ENCODE measurements around the gene ZBTB20.

Gene ZBTB20

GRCh38 chr3:114427285-114428043 lies 719.6 kb downstream of the ZBTB20 start:
- DNase-seq, result no peak

- DNase-seq, result no peak
Observed at GRCh38 chr3:114424337-114424736, 722.8 kb downstream of the ZBTB20 start.

DNA sequence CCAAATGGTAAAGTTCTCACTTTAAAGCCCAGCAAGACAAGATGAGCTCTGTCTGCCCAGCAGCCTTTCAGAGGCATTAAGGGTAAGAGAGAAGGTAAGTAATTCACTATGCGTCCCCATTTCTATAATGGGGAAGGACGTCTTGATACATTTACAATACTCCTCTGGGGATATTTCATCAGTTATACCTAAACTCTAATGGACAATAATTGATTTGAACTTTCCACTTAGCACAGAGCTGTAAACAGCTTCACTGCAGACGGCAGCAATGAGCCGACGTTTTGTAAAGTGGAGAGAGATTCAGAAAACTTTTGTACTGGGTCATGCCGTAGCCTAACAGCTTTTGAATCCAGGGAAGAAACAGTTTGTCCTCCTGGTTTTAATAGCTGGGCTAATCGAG lies 725.9 kb downstream of the ZBTB20 start:
- no peak for DNase-seq

GRCh38 chr3:114420072-114420471 lies 727.0 kb downstream of the ZBTB20 start:
- no peak for DNase-seq

- DNase-seq, result no peak
Observed at GRCh38 chr3:114418724-114419543, 728.2 kb downstream of the ZBTB20 start.

DNA sequence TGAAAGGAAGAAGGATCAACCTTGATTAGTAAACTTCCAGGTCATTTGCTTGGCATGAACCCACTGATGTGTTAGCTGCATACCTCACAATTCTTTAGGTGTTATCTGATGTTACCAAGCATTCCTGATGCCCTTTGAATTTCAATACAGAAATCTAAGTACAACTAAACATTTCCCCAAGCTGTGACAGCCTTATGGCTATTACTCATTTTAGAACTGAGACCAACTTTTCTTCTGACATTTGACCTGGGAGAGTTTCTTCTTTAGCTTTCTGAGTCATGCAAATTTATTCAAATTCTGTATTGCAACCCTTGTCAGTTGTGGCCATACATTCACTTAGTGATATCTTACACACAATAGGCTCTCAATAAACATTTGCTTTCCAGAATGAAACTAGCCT lies 729.0 kb downstream of the ZBTB20 start:
- no peak for DNase-seq

- DNase-seq, result no peak
Observed at GRCh38 chr3:114417675-114418074, 729.4 kb downstream of the ZBTB20 start.

DNA sequence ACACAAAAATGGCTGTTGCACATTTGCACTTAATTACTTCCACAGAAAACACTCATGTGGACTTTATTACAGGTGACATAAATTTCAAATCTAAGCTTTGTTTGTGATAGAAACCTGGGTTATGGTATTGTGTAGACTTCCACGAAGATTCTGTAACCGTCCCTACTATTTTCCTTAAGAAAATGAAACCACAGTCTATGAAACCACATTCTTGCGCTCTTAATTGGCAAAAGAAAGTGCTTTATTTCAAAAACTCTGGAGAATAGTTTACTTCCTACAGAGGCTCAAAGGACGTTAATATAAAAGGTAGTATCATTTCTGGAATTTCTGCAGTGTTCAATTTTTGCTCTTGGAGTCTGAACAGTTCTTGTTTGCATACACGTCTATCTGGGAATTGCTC lies 729.8 kb downstream of the ZBTB20 start:
- no peak for DNase-seq

GRCh38 chr3:114411811-114412803 lies 735.0 kb downstream of the ZBTB20 start:
- no peak for DNase-seq

GRCh38 chr3:114411190-114411668 lies 735.9 kb downstream of the ZBTB20 start:
- no peak for DNase-seq

GRCh38 chr3:114408736-114409670 lies 738.1 kb downstream of the ZBTB20 start:
- DNase-seq, result no peak

DNA sequence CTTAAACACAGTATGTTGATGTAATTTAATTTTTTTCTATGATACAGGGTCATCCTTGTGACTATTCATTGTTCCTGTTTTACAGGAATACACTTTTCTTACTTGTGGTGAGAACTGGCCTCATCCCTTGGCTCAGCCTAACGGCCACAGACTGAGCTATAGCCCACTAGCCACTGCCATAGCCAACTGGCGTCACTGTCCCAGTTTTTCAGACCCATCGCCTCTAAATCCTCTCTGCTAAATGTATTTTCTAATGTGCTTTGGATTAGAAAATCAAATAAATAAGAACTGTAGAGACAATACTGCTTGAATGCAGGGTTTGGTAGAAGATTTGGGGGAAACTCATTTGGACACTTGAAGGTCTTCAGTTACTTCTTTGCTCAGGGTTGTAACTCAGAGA lies 740.2 kb downstream of the ZBTB20 start:
- DNase-seq, result no peak

- no peak for DNase-seq
Observed at GRCh38 chr3:114406286-114406685, 740.8 kb downstream of the ZBTB20 start.

DNA sequence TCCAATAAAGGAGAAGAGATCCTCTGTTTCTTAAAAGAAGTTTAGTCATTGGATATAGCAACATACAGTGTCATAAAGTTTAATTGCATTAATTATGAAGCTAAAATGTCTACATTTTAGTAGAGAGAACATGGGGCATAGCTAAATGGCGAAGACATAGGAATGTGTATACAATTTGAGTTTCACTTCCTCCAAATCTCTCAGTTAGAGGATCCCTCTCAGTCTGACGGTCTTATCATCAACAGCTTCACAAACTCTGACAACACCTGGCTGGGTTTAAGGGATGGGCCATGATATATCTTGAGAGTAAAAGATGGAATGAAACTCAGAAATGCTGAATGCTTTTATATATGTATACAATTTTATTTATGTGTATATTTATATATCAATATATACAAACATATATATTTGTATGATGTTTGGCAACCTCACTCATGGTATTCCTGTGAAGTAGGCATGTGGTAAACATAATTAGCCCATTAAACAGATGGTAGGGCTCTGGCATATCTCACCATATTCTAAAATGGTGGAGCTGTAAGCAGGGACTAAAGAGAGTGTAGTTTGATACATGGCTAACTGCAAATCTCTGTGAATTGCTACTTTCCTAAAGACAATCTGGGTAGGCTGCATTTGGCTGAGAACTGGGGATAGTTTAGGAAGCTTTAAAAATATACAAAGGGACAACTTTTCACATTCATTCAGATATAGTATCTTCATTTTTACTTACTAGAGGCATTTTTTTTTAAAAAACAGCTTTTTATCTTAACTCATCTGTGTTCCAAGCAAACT lies 741.7 kb downstream of the ZBTB20 start:
- no peak for DNase-seq

DNA sequence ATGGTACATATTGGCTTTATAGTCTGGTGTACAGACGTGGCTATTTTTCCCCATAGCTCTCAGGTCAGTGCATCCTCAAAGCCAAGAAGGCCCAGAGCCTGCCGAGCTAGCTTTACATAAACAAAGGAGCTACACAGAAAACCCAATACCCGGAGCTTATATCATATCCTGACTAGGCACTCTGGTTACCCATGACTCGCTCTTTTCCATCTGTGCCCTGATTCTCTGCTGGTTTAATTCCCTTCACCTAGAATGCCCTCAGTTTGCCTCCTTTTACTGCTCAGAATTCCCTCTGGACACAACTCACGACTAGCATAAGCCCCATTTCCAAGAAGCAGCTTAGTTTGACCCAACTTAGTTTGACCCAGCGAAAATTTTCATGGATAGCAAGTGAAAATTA lies 742.5 kb downstream of the ZBTB20 start:
- no peak for DNase-seq

DNA sequence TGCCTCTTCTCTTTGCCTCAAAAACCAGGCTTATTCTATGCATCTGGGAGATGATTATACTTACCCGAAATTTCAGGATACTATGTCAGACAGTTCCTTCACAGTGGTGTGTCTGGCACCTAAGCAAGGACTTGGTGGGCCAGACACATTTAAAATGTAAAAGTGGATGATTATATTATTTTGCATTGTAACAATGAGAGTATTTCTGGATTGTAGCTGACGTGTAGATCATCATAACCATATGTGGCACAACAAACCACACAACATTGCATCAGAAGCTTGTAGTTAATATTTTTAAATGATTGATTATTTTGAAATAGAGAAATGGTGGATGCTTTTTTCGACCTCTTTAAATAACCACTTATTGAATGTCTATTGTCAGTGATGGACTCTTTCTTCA lies 744.2 kb downstream of the ZBTB20 start:
- no peak for DNase-seq

GRCh38 chr3:114401346-114401745 lies 745.7 kb downstream of the ZBTB20 start:
- no peak for DNase-seq

GRCh38 chr3:114400371-114400770 lies 746.7 kb downstream of the ZBTB20 start:
- no peak for DNase-seq

- DNase-seq, result no peak
Observed at GRCh38 chr3:114394551-114394950, 752.5 kb downstream of the ZBTB20 start.

DNA sequence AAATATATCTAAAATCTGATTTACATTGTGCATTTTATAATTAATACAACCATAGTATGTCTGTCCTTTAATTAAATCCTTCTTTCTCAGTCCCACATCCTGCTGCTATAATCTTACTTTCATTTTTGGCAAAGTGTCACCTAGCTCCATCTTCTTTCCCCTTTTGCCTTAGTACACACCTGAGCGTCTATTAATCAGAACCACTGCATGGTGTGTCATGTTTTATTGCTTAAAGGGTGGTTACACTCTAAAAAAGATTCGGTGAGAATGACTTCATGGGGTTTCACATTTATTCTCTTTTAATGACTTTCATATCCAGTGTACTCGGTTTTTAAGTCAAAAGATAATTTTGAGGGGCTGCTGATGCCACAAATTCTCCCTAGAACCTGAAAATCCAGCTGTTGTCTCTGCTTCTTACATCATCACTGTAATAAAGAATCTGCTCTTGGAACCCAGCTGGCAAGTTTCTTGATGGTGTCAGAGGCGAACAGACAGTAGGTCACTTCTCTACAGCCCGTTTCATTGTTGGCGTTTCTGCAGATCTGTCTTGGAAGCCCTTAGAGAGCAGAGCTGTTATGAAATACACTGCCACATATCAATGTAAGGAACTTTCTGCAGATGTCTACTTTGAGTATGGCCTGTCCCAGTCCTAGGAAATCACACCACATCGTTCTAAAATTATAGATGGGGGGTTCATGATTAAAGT lies 753.6 kb downstream of the ZBTB20 start:
- DNase-seq, result no peak
